Glomerular visceral epithelial cell (primary cell): ENCODE data around the gene PLOD2.
"Not testable (repeated sequence)": the region's sequence is repeated elsewhere in the genome, so short reads cannot be mapped to it uniquely, and the experiment has no call there.

Source experiments
- DNase-seq: peaks from one replicate; pipeline ENCODE4 v3.0.0-alpha.2; 2016; ENCODE audit errors: extremely low spot score

The PLOD2 gene

GRCh38 chr3:146139586-146140110 lies 21.3 kb downstream of the PLOD2 start:
- no peak for DNase-seq

- DNase-seq: no peak
These were observed 22.1 kb downstream of the PLOD2 start for GRCh38 chr3:146138902-146139301.

- no peak for DNase-seq
These were observed 24.3 kb downstream of the PLOD2 start for GRCh38 chr3:146136647-146137046.

GRCh38 chr3:146134348-146135117 lies 26.5 kb downstream of the PLOD2 start:
- no peak for DNase-seq

- DNase-seq: no peak
These were observed 27.5 kb downstream of the PLOD2 start for GRCh38 chr3:146133441-146133840.

GRCh38 chr3:146131616-146132410 lies 29.2 kb downstream of the PLOD2 start:
- peak; percentile 88 for DNase-seq

- no peak for DNase-seq
These were observed 30.1 kb downstream of the PLOD2 start for GRCh38 chr3:146130881-146131371.

- DNase-seq: no peak
These were observed 31.2 kb downstream of the PLOD2 start for GRCh38 chr3:146129750-146130149.

- no peak for DNase-seq
These were observed 32.0 kb downstream of the PLOD2 start for GRCh38 chr3:146128939-146129338.

- no peak for DNase-seq
These were observed 32.8 kb downstream of the PLOD2 start for GRCh38 chr3:146128179-146128578.

- DNase-seq: peak; percentile 67
These were observed 35.0 kb downstream of the PLOD2 start for GRCh38 chr3:146125951-146126350.

GRCh38 chr3:146124126-146124801 lies 36.7 kb downstream of the PLOD2 start:
- no peak for DNase-seq

GRCh38 chr3:146117406-146118285 lies 43.3 kb downstream of the PLOD2 start:
- peak; percentile 75 for DNase-seq

GRCh38 chr3:146115619-146116018 lies 45.4 kb downstream of the PLOD2 start:
- DNase-seq: no peak

- not testable (repeated sequence) for DNase-seq
These were observed 47.2 kb downstream of the PLOD2 start for GRCh38 chr3:146113804-146114203.

- DNase-seq: no peak
These were observed 49.6 kb downstream of the PLOD2 start for GRCh38 chr3:146111337-146111736.

- no peak for DNase-seq
These were observed 50.8 kb downstream of the PLOD2 start for GRCh38 chr3:146110161-146110560.

GRCh38 chr3:146106986-146107385 lies 54.0 kb downstream of the PLOD2 start:
- DNase-seq: no peak

GRCh38 chr3:146104068-146104467 lies 56.9 kb downstream of the PLOD2 start:
- DNase-seq: no peak

GRCh38 chr3:146102885-146103284 lies 58.1 kb downstream of the PLOD2 start:
- DNase-seq: no peak

- no peak for DNase-seq
These were observed 59.4 kb downstream of the PLOD2 start for GRCh38 chr3:146101538-146101937.
